SH-SY5Y (cell line): Measurements from ENCODE around the gene NAMPT.

Experiments used
- GATA2 ChIP-seq: IDR thresholded peaks from 2 replicates; pipeline ENCODE4 v1.6.1; 2011; ENCODE audit warnings: mild to moderate bottlenecking, low read depth, low read length
- GATA3 ChIP-seq: IDR thresholded peaks from 2 replicates; pipeline ENCODE4 v1.6.1; 2011; ENCODE audit warnings: low read depth, mild to moderate bottlenecking, low read length, moderate library complexity

GRCh38 chr7:106284714-106285050, at the start of gene NAMPT:
- TF ChIP-seq GATA2 (no peak), GATA3 (no peak)
